DND-41 (cell line): Measurements from ENCODE around the gene RPP14.
"Not testable (repeated sequence)": the region's sequence is repeated elsewhere in the genome, so short reads cannot be mapped to it uniquely, and the experiment has no call there.

Experiments
- EZH2 ChIP-seq: IDR thresholded peaks from 3 replicates; pipeline ENCODE4 v1.6.1; 2012; ENCODE audit warnings: borderline replicate concordance, low read depth, mild to moderate bottlenecking, moderate library complexity, low read length, inconsistent platforms; ENCODE audit not compliant: severe bottlenecking
- TF ChIP-seq, protein P1 (sequence below): IDR thresholded peaks from 2 replicates; pipeline ENCODE4 v1.5.1; 2012; ENCODE audit warnings: borderline replicate concordance, low read length, moderate library complexity, mild to moderate bottlenecking; ENCODE audit not compliant: poor library complexity, severe bottlenecking; ENCODE audit errors: extremely low read depth

DNA sequence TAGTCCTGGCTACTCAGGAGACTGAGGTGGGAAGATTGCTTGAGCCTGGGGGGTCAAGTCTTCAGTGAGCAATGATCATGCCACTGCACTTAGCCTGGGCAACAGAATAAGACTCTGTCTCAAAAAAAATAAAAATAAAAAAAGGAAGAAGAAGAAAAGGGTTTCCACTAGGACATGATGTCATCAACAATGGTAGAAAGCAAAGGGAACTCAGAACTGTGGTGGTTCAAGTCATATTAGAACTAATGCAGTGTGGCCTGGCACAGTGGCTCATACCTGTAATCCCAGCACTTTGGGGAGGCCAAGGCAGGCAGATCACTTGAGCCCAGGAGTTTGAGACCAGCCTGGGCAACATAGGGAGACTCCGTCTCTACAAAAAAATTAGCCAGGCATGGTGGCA, 38.5 kb upstream of the RPP14 start:
- TF ChIP-seq, protein P1, sequence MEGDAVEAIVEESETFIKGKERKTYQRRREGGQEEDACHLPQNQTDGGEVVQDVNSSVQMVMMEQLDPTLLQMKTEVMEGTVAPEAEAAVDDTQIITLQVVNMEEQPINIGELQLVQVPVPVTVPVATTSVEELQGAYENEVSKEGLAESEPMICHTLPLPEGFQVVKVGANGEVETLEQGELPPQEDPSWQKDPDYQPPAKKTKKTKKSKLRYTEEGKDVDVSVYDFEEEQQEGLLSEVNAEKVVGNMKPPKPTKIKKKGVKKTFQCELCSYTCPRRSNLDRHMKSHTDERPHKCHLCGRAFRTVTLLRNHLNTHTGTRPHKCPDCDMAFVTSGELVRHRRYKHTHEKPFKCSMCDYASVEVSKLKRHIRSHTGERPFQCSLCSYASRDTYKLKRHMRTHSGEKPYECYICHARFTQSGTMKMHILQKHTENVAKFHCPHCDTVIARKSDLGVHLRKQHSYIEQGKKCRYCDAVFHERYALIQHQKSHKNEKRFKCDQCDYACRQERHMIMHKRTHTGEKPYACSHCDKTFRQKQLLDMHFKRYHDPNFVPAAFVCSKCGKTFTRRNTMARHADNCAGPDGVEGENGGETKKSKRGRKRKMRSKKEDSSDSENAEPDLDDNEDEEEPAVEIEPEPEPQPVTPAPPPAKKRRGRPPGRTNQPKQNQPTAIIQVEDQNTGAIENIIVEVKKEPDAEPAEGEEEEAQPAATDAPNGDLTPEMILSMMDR: not testable (repeated sequence)
- not testable (repeated sequence) for TF ChIP-seq EZH2
